M059J (cell line): ENCODE results near the gene NPHS1. TPM values are rescaled to one million over a fixed set of nuclear protein-coding genes. Genes with fewer than 3 reads are reported as not detected.
"Not testable (repeated sequence)": the region's sequence is repeated elsewhere in the genome, so short reads cannot be mapped to it uniquely, and the experiment has no call there.

ENCODE experiments used
- DNase-seq: peaks from one replicate; pipeline ENCODE4 v3.0.0-alpha.2; 2012; ENCODE audit warnings: low read depth
- total RNA-seq: library from RNA; depleted of rRNA; stranded (reverse); fragments of >200 nt; shearing (Covaris generic); gene quantifications from 2 replicates; pipeline ENCODE4 v1.2.3, GENCODE V29; 2014

Gene NPHS1
- total RNA-seq, 1 experiment from 2014 or later, result not detected

DNA sequence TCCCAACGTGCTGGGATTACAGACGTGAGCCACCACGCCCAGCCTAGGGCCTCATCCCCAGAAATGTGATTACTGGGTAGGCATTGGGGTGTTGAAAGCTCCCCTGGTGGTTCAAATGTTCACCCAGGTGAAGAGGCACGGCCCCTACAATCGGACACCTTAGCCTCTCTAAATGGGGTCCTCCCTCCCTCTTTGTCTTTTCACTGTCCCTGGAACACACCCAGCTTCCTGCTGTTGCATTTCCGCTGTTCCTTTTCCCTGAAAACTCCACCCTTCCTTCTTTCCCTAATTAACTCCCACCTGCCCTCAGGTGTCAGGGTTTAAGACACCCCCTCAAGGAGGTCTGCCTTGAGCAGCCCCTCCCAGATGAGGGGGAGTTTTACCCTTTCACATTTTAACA, 36.0 kb downstream of the NPHS1 start:
- no peak for DNase-seq

DNA sequence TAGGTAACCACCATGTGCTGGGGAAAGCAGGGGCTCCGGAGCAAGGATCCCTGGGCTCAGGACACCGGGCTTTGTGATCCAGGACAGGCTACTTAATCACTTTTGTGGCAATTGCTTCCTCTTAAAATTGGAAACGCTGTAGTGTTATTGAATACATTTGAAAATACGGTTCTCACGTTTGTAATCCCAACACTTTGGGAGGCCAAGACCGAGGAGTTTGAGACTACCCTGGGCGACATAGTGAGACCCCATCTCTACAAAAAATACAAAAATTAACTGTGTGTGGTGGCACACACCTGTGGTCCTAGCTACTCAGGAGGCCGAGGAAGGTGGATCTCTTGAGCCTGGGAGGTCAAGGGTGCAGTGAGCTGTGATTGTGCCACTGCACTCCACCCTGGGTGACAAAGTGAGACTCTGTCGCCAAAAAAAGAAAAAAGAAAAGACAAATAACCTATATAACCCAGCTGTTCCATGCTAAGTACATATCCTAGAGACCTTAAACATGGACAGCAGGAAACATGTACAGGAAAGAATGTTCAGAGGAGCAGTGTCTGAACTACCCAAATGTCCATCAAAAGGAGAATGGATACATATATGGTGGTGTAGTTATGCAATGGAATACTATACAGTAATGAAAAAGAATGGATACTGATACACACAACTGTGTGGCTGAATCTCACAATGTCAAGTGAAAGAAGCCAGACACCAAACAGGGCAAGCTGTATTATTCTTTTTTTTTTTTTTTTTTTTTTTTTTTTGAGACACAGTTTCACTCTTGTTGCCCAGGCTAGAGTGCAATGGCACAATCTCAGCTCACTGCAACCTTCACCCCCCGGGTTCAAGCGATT, 39.0 kb downstream of the NPHS1 start:
- no peak for DNase-seq

DNA sequence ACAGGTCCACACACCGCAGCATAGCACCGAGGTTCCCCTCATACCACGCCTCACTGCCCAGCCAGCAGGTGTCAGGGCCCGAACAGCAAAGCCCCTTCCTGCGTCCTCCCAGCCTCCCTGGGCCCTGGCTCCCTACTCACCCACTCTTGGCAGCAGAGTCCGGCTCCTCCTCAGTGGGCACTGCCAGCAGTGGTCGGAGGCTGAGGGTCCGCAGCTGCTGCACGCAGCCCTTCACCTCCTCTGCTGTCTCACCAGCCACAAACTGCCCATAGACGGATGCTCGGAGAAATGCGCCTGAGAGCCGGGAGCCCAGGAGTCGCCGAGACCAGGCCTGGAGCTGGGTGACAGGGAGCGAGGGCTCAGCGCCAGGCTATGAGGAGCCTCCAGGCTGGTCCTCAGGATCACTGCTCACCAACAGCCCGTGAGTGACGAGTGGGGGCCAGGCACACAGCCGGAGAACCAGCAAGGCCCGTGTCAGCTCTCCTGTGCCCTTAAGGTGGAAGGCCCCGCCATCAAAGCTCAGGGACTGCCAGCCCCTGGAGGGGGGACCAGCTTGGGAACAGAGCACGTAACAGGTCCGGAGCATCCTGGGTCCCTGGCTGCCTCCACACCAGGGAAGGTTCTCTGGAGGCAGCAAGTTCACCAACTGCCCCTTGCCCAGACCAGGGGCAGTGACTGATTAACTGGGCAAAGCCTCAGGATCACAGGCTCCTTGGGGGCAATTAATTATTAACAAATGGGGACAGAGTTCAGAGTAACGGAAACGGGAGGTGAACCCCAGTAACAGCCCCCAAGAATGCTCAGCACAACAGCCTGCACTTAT, 39.9 kb downstream of the NPHS1 start, which contains the start of gene PRODH2:
Gene PRODH2 (minus strand): TSS at position 626 of the 823 bp plus-strand sequence. CDS start 40 bp downstream, at position 586.
- no peak for DNase-seq

DNA sequence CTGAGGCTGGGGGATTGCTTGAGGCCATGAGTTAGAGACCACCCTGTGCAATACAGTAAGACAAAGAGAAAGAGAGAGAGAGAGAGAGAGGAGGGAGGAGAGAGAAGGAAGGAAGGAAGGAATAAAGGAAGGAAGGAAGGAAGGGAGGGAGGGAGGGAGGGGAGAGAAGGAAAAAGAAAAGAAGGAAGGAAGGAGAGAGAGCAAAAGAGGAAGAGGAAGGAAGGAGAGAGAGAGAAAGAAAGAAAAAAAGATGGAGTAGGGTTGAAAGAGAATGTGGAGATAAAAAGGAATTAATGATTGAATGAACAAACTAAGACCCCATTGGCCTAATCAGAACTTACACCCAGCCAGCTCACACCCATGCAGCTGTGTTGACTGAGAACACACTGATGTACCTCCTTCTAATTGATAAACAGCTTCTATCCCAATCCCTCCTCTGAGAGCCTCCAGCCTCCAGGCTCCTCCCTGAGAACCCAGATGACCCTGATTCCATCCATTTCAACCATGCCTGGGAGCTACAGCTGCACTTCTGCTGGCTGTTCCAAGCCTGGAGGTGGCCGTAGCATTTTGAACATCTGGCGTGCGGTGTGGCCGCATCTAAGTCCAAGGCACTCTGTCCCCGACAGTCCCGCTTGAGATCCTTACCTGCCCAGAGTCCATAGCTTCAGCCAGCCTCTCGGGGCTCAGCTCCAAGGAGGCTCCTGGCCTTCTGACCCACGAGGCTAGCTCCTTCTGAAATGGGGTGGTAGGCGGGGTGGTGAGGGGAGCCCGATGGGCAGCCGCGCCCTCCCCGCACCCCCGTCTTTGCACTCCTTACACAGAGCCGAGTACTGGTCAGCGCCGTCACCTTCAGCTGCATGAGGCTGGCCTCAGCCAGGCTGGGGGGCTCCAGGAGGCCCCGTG, 40.7 kb downstream of the NPHS1 start:
- DNase-seq, result no peak

DNA sequence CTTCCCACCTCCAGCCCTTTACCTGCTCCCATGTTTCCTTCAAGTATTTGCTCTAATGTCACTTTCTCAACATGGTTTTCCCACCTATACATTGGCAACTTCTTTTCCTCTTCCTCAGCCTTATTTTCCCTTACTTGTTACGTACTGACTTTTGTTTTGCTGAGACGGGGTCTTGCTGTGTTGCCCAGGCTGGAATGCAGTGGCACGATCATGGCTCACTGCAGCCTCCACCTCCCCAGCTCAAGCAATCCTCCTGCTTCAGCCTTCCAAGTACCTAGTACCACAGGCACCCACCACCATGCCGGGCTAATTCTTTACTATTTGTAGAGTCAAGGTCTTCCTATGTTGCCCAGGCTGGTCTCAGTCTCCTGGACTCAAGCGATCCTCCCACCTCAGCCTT, 44.7 kb downstream of the NPHS1 start:
- DNase-seq, result no peak

DNA sequence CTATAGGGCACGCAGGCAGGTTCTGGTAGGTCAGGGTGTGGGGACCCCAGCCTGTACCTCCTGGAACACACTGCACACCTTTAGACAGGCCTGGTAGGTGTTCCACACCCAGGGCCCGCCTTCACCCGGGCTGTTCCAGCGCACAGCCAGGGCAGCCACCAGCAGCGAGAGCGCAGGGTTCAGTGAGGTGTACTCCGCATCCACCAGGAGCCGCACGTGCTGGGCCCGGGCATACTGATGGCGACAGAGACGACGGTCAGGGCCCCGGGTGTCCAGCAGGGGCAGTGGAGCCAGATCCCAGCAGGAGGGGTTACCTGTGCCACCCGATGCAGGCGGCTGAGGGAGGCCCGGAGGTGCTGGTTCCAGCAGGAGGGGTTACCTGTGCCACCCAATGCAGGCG, 45.7 kb downstream of the NPHS1 start:
- no peak for DNase-seq

DNA sequence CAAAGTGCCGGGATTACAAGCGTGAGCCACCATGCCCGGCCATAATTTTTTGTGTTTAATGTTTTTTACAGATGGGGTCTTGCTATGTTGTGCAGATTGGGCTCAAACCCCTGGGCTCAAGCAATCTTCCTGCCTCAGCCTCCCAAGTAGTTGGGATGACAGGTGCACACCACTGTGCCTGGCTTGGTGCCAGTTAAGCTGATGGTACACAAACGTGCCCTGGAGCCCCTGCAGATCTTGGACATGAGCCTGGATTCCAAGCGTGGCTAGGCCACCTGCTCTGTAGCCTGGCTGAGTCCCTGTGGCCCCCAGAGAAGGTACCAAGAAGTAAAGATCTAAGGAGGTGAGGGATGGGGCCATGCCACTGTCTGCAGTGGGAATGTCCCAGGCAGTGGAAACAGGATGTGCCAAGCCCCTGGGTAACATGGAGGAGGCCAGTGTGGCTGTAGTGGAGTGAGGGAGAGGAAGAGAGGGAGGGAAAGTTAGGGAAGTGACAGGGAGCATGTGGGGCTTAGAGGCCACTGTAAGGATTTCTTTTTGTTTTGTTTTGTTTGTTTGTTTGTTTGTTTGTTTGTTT, 46.7 kb downstream of the NPHS1 start:
- DNase-seq, result no peak

DNA sequence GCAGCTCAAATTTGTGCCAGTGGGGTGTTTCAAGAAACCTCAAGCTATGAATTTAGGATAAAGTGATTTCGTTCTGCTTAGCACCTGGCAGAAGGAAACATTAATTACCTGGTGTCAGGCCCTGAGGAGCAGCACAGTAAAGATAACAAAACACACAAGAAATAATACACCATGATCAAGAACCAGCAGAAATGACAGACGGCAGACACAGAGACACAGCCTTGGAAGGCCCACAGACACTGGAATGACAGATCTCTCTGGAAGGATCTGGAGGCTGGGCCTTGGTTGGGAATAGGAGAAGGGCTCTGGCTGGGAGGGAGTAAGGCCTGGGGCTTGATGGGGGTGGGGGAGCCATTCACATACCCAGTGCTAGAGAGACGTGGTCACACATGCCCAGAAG, 50.5 kb downstream of the NPHS1 start:
- DNase-seq, result no peak

DNA sequence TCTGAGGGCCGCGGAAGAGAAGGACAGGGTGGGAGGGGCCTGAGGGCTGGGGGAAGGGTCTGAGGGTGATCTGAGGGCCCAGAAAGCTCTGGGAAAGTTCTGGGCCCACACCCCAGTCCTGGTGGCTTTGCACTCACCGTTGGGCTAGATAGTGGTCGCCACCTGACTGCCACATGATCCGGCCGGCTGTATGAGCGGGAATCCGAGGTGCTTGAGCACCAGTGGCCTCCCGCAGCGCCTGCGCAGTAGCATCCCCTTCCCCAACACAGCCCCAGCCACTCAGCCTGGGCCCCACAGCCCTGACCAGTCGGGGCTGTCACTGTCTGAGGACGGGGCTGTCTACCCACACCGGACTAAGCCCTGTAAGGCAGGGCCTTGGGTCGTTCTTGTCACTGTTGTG, 54.6 kb downstream of the NPHS1 start:
- DNase-seq, result no peak

DNA sequence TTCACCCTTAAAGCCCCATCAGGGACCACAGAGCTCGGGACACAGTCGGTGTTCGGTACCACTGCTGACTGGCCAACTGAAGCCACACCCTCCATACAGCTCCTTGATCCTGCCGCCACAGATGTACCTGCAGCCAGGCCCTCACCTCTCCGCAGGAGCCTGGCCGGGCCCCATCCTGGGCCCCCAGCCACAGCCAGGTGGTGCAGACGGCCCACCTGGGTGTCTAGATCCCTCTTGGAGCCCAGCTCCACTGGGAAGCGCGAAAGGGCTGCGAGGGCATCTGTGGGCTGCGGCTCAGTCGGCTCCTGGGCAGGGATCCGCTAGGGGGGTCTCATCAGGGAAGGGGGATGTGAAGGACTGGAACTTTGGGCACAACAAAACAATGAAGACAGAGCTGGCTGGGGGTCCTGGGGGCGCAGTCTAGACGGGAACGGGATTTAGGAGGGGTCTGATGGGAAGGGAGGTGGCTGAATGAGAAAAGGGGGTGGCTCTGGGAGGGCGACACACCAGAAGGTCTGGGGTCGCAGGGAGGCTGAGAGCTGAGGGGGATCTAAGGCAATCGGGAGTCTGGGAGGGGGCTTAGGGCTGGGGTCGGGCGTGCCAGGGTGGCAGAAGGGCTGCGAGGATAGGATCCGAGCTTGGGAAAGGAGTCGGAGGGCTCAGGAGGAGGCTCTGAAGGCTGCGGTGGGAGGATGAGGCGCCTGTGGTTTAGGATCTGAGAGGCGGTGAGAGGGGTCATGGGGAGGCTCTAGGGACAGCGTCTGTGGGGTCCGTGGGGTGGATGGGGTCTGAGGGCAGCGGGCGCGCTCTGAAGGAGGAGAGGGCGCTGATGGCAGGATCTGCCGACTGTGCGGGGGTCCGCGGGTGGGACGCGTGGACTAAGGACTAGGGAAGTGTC, 55.4 kb downstream of the NPHS1 start:
- DNase-seq, result no peak

DNA sequence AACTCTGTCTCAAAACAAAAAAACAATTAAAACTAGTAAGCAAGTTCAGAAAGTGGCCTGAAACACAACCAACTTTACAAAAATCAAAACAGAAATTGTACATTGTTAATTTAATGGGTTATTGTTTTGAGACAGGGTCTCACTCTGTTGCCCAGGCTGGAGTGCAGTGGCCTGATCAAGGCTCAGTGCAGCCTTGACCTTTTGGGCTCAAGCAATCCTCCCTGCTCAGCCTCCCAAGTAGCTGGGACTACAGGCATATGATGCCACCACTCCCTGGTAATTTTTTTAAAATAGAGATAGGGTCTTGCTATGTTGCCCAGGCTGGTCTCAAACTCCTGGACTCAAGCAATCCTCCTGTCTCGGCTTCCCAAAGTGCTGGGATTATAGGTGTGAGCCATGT, 56.7 kb downstream of the NPHS1 start:
- not testable (repeated sequence) for DNase-seq

DNA sequence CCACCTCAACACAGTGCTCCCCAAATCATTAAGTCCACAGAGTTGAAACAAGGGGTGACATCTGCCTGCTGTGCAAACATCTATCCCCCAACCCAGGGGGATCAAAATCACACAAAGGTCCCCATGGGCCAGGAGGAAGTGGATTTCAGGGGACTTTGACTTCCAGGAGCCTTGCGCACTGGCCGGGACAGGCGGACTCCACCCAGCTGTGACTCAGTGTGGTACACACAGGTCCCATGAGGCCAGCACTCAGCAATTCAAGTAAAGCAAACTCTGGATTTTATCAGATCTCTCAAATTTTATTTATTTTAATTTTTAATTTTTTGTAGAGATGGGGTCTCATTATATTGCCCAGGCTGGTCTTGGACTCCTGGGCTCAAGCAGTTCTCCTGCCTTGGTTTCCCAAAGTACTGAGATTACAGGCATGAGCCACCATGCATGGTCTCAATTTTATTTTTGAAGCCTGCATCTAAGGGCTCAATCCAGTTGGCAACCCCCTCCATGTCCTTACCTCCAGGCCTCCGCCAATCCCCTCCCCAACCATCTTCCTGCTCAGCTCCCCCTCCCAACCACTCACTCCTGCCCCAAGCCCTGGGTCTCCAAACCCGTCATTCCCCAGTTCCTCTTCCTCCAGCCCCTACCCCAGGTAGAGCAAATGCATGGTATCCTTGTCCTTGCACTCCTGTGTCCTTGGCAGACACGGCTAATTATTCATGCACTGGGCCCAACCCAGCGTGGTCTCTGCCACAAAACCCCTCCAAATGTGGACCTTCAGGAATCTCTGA, 58.7 kb downstream of the NPHS1 start:
- DNase-seq, result no peak

DNA sequence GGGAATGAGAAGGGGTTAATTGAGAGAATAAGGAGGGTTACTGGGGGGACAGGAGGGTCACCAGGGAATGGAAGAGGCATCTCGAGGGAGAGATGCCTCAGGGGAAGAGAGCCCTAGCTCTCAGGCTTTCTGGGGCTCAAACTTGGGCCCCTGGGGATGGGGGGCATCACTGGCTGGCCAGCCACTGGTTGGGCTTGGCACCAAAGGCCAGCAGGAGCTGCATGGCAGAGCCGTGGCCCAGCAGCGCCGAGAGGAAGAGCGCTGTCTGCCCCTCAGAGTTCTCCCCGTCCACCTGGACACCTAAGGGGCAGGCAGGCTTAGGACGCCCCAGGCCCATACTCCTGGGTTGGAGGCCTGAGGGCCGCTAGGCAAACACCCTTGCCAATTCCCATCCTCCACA, 59.4 kb downstream of the NPHS1 start:
- no peak for DNase-seq

DNA sequence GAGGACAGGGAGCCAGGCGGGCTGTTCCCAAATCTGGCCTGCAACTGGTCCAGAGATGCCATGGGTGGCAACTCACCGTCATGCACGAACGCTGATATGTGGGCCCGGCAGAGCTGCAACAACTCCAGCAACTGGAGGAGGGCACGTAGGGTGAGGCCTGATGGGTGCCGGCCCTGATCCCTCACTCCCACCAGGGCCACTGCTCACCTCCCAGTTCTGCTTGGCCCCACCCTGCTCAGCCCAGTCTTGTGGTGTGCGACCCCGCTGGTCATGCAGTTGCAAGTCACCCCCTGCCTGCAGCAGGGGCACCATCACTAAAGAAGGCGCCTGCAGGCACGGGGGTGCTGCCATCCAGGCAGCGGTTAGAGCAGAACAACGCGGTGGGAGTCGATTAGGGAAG, 60.0 kb downstream of the NPHS1 start:
- DNase-seq, result no peak

DNA sequence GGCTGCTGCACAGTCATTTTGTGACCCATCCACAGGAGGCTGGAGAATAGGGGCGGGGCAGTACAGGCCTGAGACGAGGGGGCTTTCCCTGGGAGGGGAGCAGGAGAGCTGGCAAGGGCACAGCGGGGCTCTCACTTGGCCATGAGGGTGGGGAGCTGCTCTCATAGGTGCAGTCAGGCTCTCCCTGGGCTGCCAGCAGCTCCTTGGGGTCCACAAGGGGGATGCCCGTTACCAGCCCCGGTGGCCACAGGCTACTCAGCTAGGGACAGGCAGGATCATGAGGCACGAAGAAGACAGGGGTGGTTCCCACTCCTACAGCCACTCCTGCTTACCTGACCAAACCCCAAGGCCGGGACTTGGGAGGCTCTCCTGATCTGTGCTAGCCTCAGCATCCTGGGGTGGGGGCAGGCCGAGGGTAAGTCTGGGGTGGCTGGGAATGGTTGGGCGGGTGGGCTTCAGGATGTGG, 60.5 kb downstream of the NPHS1 start:
- DNase-seq, result no peak

DNA sequence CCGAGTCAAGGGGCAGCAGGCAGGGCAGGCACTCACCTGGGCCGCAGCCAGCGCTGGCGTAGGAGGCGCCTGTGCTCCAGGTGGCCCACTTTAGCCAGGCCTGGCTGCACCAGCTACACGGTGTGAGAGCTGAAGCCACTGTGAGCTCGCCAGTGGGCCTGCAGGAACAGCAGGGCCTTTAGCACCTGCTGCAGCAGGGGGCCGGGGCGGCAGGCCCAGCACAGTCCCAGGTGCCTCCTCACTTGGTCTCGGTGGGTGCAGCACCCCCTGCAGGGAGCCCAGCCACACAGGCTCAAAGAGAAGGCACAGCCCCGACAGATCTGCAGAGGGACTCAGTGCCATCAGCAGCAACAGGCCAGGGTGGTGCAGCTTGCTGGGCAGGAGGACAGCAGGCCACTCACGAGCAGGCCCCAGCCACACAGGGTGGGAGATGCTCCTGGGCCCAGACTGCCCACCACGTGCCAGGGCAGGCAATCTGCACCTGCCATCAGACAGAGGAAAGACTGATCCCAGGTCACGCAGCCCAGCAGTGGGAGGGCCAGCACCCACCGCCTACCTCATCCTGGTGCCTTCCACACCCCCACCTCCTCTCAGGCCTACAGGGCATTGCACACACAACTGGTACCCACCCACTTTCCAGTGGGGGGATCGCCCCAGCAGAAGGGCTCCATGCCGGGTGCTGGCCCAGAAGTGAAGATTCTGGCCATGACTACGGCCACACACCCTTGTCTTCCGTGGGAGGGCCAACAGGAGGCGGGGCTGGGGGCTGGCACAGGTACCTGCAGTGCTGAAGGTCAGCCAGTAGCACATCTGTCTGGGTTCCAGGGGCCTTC, 61.1 kb downstream of the NPHS1 start:
- DNase-seq, result no peak

DNA sequence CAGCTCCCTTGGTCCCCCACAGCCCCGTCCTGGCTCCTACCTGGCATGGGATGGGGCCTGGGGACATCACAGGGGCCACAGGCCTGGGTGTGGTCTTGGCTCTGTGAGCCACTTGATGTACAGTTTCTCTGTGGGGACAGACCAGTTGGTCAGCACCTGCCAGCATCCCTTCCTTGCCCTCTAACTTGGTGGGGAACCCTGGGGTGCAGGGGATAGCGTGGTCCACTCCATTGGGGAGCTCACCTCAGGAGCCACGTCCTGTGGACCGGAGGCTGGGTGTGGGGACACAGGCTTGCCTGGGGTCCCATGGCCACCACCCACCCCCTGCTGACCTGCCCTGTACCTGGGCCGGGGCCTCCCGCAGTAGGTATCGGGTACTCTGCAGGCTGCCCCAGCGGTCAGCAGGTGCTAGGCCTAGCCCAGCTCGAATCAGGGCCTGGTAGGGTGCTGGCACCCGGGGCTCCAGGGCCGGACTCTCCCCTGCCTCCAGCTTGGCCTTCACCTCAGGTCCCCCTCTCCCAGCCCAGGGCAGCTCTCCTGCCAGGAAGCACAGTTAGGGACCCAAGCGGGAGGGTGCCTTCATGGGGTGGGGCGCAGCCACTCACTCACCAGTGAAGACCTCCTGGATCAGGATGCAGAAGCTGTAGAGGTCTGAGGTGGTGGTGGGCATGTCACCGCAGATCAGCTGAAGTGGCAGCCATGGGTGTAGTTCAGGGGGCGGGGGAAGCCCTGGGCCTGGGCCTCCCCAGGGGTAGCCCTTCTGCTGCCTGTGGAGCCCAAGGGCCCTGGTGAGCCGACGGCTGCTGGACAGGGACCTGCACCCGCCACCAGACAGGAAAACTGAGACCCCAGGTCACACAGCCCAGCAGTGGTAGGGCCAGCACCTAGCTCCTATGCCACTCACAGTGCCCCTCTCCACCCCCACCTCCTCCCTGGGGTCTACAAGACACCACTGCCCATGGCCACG, 62.0 kb downstream of the NPHS1 start:
- DNase-seq, result no peak
